Right ventricle myocardium inferior (tissue), 1 donor: ENCODE measurements around the gene PCBP2. TPM values are rescaled to one million over a fixed set of nuclear protein-coding genes. Genes with fewer than 3 reads are reported as not detected.
A peak's percentile ranks its signal among the peaks of the same experiment; 100 is the strongest.
"Not testable (repeated sequence)": the region's sequence is repeated elsewhere in the genome, so short reads cannot be mapped to it uniquely, and the experiment has no call there.

Experiments
- ATAC-seq: fragments of 200-7000 bp; cut with Tn5 transposase; one replicate; pipeline ENCODE4 v1.9.1; 2020; ENCODE audit warnings: mild to moderate bottlenecking, moderate library complexity
- DNase-seq: peaks from one replicate; pipeline ENCODE4 v3.0.0; 2021; ENCODE audit errors: missing footprints
- intact Hi-C: fragments of 100-400 bp; cut with DNase I; formaldehyde crosslinking; loops from one replicate; pipeline ENCODE4 v1.11.0; 2022
- total RNA-seq: library from RNA; stranded (reverse); fragmentation: NEBNext Ultra II Directional; extraction: Animal tissue kit (Norgen Biotek cat#: 25700); gene quantifications from one replicate; pipeline ENCODE4 v1.2.1, GENCODE V29; 2021
- donor health status: DM: no; HTN: yes; CAD: no; lungs with severe emphysema.

Gene PCBP2
- total RNA-seq, 1 donor from 2014 or later: 494 TPM

- ATAC-seq: no peak
- no peak for DNase-seq
- intact Hi-C loops: no loop called here
These were observed 12.9 kb downstream of the PCBP2 start for GRCh38 chr12:53464685-53465418.

- intact Hi-C loops: no loop called here
- no peak for DNase-seq
- no peak for ATAC-seq
These were observed 13.8 kb downstream of the PCBP2 start for GRCh38 chr12:53465679-53466078.

DNA sequence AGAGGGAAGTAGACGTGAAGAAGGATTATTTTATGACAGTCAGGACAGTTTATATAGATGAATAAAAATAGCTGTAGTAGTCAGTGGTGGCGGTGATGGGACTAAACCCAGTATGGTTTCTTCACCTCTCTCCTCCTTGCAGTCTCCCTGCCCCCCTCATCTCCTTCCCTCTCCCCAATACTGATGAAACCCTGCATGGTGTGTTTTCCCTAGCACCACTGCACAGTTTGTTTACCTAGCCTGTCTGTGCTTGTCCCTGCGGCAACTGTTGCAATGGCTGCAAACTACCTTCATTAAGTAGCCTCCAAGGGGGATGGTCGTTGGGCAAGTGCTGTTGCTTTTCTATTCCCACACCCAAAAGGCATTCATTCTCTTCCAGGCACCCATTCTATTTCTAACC lies 14.7 kb downstream of the PCBP2 start:
- no peak for DNase-seq
- intact Hi-C loops: no loop called here
- no peak for ATAC-seq

DNA sequence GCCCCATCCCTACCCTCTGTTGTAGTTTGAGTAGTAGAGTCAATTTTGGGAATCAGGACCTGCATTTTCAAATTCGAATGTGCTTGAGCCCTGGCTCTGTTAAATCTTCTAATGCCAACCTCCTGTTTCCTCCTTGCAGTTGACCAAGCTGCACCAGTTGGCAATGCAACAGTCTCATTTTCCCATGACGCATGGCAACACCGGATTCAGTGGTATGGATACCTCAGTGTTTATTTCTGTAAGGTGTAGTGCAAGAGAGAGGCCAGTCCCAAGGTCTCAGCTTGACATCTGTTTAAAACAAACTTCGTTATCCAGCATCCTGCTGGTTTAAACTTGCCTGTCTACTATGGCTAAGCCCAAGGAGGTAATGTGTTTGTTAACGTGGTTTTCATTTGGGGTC lies 15.2 kb downstream of the PCBP2 start:
- no peak for DNase-seq
- no peak for ATAC-seq
- intact Hi-C loops: no loop called here

- DNase-seq (no peak), ATAC-seq (no peak)
- intact Hi-C loops: no loop called here
These were observed 16.0 kb downstream of the PCBP2 start for GRCh38 chr12:53467880-53468279.

- ATAC-seq (no peak), DNase-seq (no peak)
- intact Hi-C loops: no loop called here
These were observed 16.4 kb downstream of the PCBP2 start for GRCh38 chr12:53468282-53468681.

DNA sequence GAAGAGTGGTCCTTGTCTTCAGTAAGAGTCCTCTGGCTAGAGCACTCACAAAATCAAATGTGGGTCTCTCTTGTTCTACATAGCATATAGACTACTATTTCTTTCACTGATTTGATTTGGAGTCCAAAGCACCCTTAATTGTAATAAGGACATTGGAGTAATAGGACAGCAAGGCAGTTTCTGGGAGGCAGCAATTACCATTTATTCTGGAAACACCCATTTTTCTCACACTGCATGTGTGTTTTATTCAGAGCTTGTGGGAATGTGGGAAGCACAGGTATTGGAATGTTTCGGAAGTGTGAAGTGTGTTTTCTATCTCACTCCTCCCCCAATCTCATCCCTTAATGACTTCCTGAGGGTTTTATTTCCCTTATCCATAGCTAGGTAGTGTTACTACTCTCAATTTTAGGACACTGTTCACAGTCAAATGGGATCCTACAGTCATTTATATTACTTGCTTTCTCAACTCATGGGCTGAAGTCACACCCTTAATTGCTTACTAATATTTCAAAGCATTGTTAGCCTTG lies 20.2 kb downstream of the PCBP2 start:
- no peak for DNase-seq
- ATAC-seq: no peak
- intact Hi-C loops: no loop called here

GRCh38 chr12:53474077-53474476 lies 22.2 kb downstream of the PCBP2 start:
- ATAC-seq: no peak
- DNase-seq: no peak
- intact Hi-C loops: no loop called here

GRCh38 chr12:53474819-53475218 lies 22.9 kb downstream of the PCBP2 start:
- ATAC-seq (no peak), DNase-seq (no peak)
- intact Hi-C loops: no loop called here

DNA sequence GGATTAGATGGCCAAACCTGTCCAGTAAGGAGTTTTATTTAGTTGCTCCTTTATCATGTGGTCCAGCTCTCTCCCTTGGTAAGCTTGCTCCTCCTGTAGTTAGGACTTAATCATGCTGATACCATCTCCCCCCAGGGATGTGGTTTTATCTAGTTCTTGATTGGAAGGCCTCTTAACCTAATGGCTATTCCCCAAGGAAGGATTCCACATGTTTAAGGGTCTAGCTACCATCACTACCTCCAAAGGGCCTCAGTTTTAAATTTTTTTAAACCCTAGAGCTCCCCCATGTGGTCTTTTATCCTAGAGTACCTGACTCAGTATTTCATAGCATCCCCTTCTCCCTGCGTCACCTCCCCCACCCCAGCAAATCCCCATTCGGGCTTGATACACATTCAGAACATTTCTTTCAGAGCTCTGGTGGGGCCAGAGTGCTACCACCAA lies 24.9 kb downstream of the PCBP2 start:
- no peak for DNase-seq
- intact Hi-C loops: no loop called here
- peak; percentile 23 for ATAC-seq

GRCh38 chr12:53478865-53479264 lies 27.0 kb downstream of the PCBP2 start:
- ATAC-seq (no peak), DNase-seq (no peak)
- intact Hi-C loops: no loop called here

GRCh38 chr12:53479331-53479730 lies 27.4 kb downstream of the PCBP2 start:
- intact Hi-C loops: no loop called here
- DNase-seq (no peak), ATAC-seq (no peak)

DNA sequence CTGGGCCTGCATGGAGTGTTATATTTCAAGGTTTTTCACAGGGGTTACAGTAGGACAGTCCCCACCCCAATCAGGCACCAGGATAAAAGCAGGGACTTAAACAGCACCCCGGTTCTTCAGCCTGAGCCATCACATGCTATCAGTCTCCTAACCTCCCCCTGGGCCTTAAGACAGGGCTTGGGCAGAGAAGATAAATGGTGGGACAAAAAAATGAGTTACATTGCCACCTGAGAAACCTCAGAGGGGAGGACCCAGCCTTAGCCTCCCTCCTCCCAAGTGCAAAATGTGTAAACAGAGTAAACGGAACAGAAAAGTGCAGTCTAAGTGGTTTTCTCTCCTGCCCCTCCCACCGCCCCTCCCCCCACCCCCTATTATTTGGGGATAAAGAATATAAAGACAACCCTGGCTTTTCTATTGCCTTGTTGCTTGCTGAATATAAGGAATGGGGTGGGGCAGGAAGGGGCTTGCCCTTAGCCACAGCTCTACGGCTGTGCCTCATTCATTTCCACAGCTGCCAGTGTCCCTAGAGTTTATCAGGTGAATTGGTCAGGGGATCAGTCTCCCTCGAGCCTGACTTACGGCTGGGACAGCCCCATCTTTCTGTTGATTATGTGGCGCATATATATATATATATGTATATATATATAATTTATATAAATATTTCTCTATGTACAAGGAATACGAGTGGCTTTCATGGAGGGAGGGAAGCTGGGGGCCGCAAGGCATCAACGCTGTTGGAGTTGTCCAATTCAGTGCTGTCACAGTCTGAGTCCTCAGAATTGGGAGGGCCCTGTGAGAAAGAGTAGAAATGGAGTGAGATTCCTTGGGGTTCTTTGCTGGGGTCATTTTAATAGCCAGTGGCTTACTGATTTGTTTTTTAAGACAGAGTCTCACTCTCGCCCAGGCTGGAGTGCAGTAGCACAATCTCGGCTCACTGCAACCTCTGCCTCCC lies 28.9 kb downstream of the PCBP2 start:
- no peak for DNase-seq
- intact Hi-C loops: no loop called here
- ATAC-seq: no peak

GRCh38 chr12:53481458-53481857 lies 29.6 kb downstream of the PCBP2 start:
- intact Hi-C loops, ATAC-seq, DNase-seq: not testable (repeated sequence)

- DNase-seq (no peak), ATAC-seq (no peak)
- intact Hi-C loops: no loop called here
These were observed 30.2 kb downstream of the PCBP2 start for GRCh38 chr12:53481939-53482586.

GRCh38 chr12:53482626-53483168 lies 30.8 kb downstream of the PCBP2 start:
- DNase-seq: no peak
- intact Hi-C loops: no loop called here
- peak; percentile 12 for ATAC-seq

DNA sequence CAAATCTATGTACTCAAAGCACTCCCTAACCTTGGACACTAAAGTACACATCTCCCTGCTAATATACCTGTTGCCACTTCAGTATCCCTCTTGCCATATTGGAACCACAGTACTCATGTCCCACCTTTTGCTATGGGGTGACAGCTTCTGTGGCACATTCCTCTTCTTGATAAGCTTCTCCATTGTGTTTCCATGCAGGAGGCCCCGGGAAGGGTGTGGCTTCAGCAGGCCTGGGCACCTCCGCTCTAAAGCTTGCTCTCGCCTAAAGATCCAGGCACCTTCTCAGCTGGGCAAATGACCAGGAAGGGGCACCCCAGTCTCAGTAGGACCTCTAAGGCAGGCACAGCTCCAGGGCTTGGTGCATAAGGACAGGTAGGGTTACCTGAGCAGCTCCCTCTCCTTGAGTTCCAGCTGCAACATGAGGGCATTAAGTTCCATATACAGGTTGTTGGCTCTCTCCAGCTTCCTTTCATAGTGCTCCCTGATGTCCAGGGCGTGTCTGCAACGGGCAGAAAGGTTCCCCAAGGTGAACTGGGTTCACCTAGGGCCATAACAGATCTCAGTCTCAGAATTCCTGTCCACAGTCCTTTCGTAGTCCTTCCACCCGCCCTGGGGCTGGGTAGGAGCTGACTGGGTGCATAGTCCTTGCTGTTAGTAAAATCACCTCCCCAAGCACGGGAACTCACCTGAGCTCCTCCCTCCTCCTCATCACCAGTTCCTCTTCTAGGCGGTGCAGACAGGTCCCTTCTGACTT lies 31.5 kb downstream of the PCBP2 start:
- ATAC-seq: peak; percentile 14
- intact Hi-C loops: no loop called here

DNA sequence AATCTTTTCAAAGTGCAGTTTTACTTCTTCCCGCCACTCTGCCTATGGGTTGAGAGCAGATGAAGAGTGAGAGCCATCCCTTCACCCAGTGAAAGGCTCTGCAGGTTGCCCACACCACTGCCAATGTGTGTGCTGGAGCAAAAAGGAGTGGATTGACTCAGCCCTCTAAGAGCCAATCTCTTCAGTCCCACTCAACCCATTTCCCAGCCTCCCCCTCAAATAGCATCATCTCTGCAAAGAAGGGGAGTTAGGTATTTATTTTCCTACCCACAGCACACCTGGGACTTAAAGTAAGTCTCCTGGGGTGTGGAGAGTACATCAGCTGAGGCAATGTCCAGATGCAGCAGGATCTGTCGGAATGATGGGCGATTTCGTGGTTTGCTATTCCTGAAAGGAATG lies 32.1 kb downstream of the PCBP2 start:
- ATAC-seq (no peak), DNase-seq (no peak)
- intact Hi-C loops: no loop called here

More for the DNA sequence above, 31.5 kb downstream of the PCBP2 start:
- no peak for DNase-seq
